Upper lobe of left lung (tissue), 6 donors: ENCODE data around the gene CISD1. TPM values are rescaled to one million over a fixed set of nuclear protein-coding genes. Genes with fewer than 3 reads are reported as not detected.
"Not testable (repeated sequence)": the region's sequence is repeated elsewhere in the genome, so short reads cannot be mapped to it uniquely, and the experiment has no call there.

Experiments used
- ATAC-seq, 2 donors: fragments of 200-7000 bp; cut with Tn5 transposase; one replicate each; pipeline ENCODE4 v1.9.1; 2022; ENCODE audit warnings: mild to moderate bottlenecking in 2 of 2, moderate library complexity in 2 of 2; ENCODE audit not compliant: low FRiP score in 2 of 2
- DNase-seq, 2 donors: peaks; one replicate each; pipeline ENCODE4 v3.0.0-alpha.2; 2019 to 2020
- H3K27ac ChIP-seq, 4 donors: fragments of 200-600 bp; sonication (generic); one replicate each; pipeline ENCODE4 v1.5.1; 2016 to 2019
- H3K27me3 ChIP-seq, 4 donors: fragments of 200-600 bp; sonication (generic); one replicate each; pipeline ENCODE4 v1.5.1; 2017 to 2019
- H3K36me3 ChIP-seq, 4 donors: fragments of 200-600 bp; sonication (generic); one replicate each; pipeline ENCODE4 v1.5.1; 2016 to 2019
- H3K4me1 ChIP-seq, 4 donors: fragments of 200-600 bp; sonication (generic); one replicate each; pipeline ENCODE4 v1.5.1; 2018 to 2019
- H3K4me3 ChIP-seq, 4 donors: fragments of 200-600 bp; sonication (generic); one replicate each; pipeline ENCODE4 v1.5.1; 2017 to 2019; ENCODE audit warnings: mild to moderate bottlenecking in 2 of 4, moderate library complexity in 1 of 4
- H3K9me3 ChIP-seq, 4 donors: fragments of 200-600 bp; sonication (generic); one replicate each; pipeline ENCODE4 v1.5.1; 2018 to 2019
- EP300 ChIP-seq, 4 donors: sonication (generic); formaldehyde crosslinking; IDR thresholded peaks; one replicate each; pipeline ENCODE4 v1.5.1; 2017; ENCODE audit warnings: antibody characterized with exemption in 4 of 4, control low read depth in 2 of 4
- POLR2A ChIP-seq, 4 donors: fragments of 450-650 bp; IDR thresholded peaks; one replicate each; pipeline ENCODE4 v1.5.1; 2016 to 2017; ENCODE audit warnings: antibody characterized with exemption in 4 of 4, mild to moderate bottlenecking in 2 of 4
- POLR2AphosphoS5 ChIP-seq, 2 donors: sonication (generic); formaldehyde crosslinking; IDR thresholded peaks; one replicate each; pipeline ENCODE4 v1.5.1; 2017; ENCODE audit warnings: antibody characterized with exemption in 2 of 2
- WGBS, 2 donors: methylation state at CpG; one replicate each; pipeline ENCODE4 v1.1.5; 2017 to 2018; 5-methylcytosine and 5-hydroxymethylcytosine counted together
- total RNA-seq, 6 donors: library from RNA; depleted of rRNA in 4 of 6; stranded (reverse); fragments of >200 nt in 4 of 6; gene quantifications; one replicate each; pipeline versions ENCODE4 v1.1.0 to v1.2.1, GENCODE V29; 2016 to 2021
- TF ChIP-seq, protein P1 (sequence below), 6 experiments: fragments of 450-650 bp in 4 of 6; fragments of 200-600 bp in 2 of 6; sonication (generic) in 2 of 6; IDR thresholded peaks; one replicate each; pipeline ENCODE4 v1.5.1; 2016 to 2019; ENCODE audit warnings: antibody characterized with exemption in 6 of 6
- donor health status: DM: no; HTN: no; CAD: no; lungs with moderate emphysema.
- donor health status: DM: no; HTN: yes; CAD: no; lungs with severe emphysema.

Gene CISD1
- total RNA-seq: 10 to 100 TPM in 4 of 6 donors, 1 to 10 TPM in 2; 6.3 to 19.4 (median 13.8) TPM

GRCh38 chr10:58268946-58269781 is at the start of gene CISD1:
Gene CISD1 (plus strand): TSS chr10:58269162. CDS start chr10:58269274, 112 bp downstream.
- WGBS, 2 donors: 0 to 1% methylated on average over 48 to 52 of the region's 66 CpGs
- TF ChIP-seq POLR2A (IDR thresholded peaks at IDR 0.05): peak in 2 of 4 donors; percentile 57 to 75
- TF ChIP-seq, protein P1, sequence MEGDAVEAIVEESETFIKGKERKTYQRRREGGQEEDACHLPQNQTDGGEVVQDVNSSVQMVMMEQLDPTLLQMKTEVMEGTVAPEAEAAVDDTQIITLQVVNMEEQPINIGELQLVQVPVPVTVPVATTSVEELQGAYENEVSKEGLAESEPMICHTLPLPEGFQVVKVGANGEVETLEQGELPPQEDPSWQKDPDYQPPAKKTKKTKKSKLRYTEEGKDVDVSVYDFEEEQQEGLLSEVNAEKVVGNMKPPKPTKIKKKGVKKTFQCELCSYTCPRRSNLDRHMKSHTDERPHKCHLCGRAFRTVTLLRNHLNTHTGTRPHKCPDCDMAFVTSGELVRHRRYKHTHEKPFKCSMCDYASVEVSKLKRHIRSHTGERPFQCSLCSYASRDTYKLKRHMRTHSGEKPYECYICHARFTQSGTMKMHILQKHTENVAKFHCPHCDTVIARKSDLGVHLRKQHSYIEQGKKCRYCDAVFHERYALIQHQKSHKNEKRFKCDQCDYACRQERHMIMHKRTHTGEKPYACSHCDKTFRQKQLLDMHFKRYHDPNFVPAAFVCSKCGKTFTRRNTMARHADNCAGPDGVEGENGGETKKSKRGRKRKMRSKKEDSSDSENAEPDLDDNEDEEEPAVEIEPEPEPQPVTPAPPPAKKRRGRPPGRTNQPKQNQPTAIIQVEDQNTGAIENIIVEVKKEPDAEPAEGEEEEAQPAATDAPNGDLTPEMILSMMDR (IDR thresholded peaks at IDR 0.05): no peak
- peak; percentile 69 to 93 for TF ChIP-seq POLR2AphosphoS5 (IDR thresholded peaks at IDR 0.05)
- ATAC-seq: peak; percentile 92 to 97

GRCh38 chr10:58219875-58220274 is 49.1 kb upstream of the CISD1 start:
- Histone ChIP-seq H3K36me3 (peaks cover 0 to 3% (median 0%) of the 10 kb centered on the region in 4 donors), H3K4me3 (no peak overlapping the region), H3K27me3 (no peaks in the 10 kb centered on the region), H3K27ac (no peak overlapping the region), H3K9me3 (no peaks in the 10 kb centered on the region), H3K4me1 (no peaks in the 10 kb centered on the region)
- no peak for DNase-seq
- ATAC-seq: no peak
- TF ChIP-seq, protein P1 (IDR thresholded peaks at IDR 0.05): no peak
- no peak for TF ChIP-seq POLR2AphosphoS5 (IDR thresholded peaks at IDR 0.05)
- no peak for TF ChIP-seq POLR2A (IDR thresholded peaks at IDR 0.05)
- TF ChIP-seq EP300 (IDR thresholded peaks at IDR 0.05): no peak

More at GRCh38 chr10:58268946-58269781, at the start of gene CISD1:
- Histone ChIP-seq H3K9me3 (no peaks in the 10 kb centered on the region), H3K27me3 (no peaks in the 10 kb centered on the region), H3K4me1 (peaks cover 13 to 34% (median 24%) of the 10 kb centered on the region in 4 donors), H3K36me3 (no peaks in the 10 kb centered on the region), H3K27ac (peak within 1 kb of the TSS; percentile 98 to 99 (median 99)), H3K4me3 (peak within 1 kb of the TSS; percentile 65 to 89 (median 79))
- DNase-seq: peak; percentile 99

- Histone ChIP-seq H3K4me1 (no peaks in the 10 kb centered on the region), H3K9me3 (no peaks in the 10 kb centered on the region), H3K27ac (no peak overlapping the region), H3K36me3 (no peaks in the 10 kb centered on the region), H3K4me3 (no peak overlapping the region), H3K27me3 (no peaks in the 10 kb centered on the region)
- WGBS, 2 donors: 97 to 100% methylated on average over 2 of the region's 2 CpGs
- TF ChIP-seq EP300 (IDR thresholded peaks at IDR 0.05) (no peak), POLR2AphosphoS5 (IDR thresholded peaks at IDR 0.05) (no peak), POLR2A (IDR thresholded peaks at IDR 0.05) (no peak)
- TF ChIP-seq, protein P1 (IDR thresholded peaks at IDR 0.05): no peak
- ATAC-seq: no peak
- DNase-seq: no peak
Measured at GRCh38 chr10:58220769-58221451, 48.1 kb upstream of the CISD1 start.

DNA sequence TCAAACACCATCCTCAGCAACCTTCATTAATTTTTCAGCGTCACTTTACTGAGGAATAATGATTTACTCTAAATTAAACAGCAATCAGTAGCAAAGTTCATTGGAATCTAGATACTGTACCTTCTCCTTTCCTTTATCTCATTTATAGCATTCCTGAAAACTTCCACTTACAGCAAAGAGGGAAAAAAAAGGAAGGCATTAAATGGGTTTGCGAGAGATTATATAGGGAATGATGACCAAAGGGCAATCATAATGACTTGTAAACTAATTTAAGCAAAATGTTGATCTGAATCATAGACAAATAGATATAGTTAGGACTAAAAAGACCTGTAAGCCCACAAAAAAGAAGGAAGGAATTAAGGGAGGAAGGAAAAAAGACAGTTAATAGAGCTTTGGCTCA is 43.3 kb upstream of the CISD1 start:
- ATAC-seq (no peak), DNase-seq (no peak)
- 93 to 96% methylated on average over 2 of the region's 2 CpGs for WGBS, 2 donors
- Histone ChIP-seq H3K27me3 (no peaks in the 10 kb centered on the region), H3K4me3 (no peak overlapping the region), H3K36me3 (peaks cover 0 to 14% (median 9%) of the 10 kb centered on the region in 4 donors), H3K9me3 (no peaks in the 10 kb centered on the region), H3K27ac (no peak overlapping the region), H3K4me1 (no peaks in the 10 kb centered on the region)
- TF ChIP-seq POLR2A (IDR thresholded peaks at IDR 0.05) (no peak), POLR2AphosphoS5 (IDR thresholded peaks at IDR 0.05) (no peak), EP300 (IDR thresholded peaks at IDR 0.05) (no peak)
- TF ChIP-seq, protein P1 (IDR thresholded peaks at IDR 0.05): no peak

- not testable (repeated sequence) for DNase-seq, ATAC-seq, H3K27ac ChIP-seq, H3K9me3 ChIP-seq, H3K4me1 ChIP-seq, H3K4me3 ChIP-seq, H3K27me3 ChIP-seq
- 83 to 90% methylated on average over 2 to 7 of the region's 7 CpGs for WGBS, 2 donors
- peaks cover 0 to 22% (median 10%) of the 10 kb centered on the region in 4 donors for H3K36me3 ChIP-seq
Measured at GRCh38 chr10:58229856-58230255, 39.1 kb upstream of the CISD1 start.
